ENCODE data around the gene SPATA31C1.
A peak's percentile ranks its signal among the peaks of the same experiment; 100 is the strongest.
"Not testable (repeated sequence)": the region's sequence is repeated elsewhere in the genome, so short reads cannot be mapped to it uniquely, and the experiment has no call there.

Gene SPATA31C1

GRCh38 chr9:87887661-87888480, 29.9 kb upstream of the SPATA31C1 start:
- DNase-seq, result no peak

GRCh38 chr9:87888501-87888900, 29.3 kb upstream of the SPATA31C1 start:
- DNase-seq, result no peak

- DNase-seq, result no peak
Observed at GRCh38 chr9:87889065-87889881, 28.5 kb upstream of the SPATA31C1 start.

GRCh38 chr9:87889882-87890252, 27.9 kb upstream of the SPATA31C1 start:
- DNase-seq, result no peak

- DNase-seq, result no peak
Observed at GRCh38 chr9:87890837-87891236, 26.9 kb upstream of the SPATA31C1 start.

GRCh38 chr9:87891754-87892153, 26.0 kb upstream of the SPATA31C1 start:
- DNase-seq, result no peak

GRCh38 chr9:87892956-87893355, 24.8 kb upstream of the SPATA31C1 start:
- no peak for DNase-seq

GRCh38 chr9:87894998-87895625, 22.6 kb upstream of the SPATA31C1 start:
- no peak for DNase-seq

- no peak for DNase-seq
Observed at GRCh38 chr9:87896891-87897290, 20.9 kb upstream of the SPATA31C1 start.

- DNase-seq, result no peak
Observed at GRCh38 chr9:87898151-87898550, 19.6 kb upstream of the SPATA31C1 start.

- DNase-seq, result not testable (repeated sequence)
Observed at GRCh38 chr9:87902371-87902770, 15.4 kb upstream of the SPATA31C1 start.

- DNase-seq, result peak; percentile 71
Observed at GRCh38 chr9:87909310-87910041, 8.3 kb upstream of the SPATA31C1 start.

- no peak for DNase-seq
Observed at GRCh38 chr9:87910821-87911220, 6.9 kb upstream of the SPATA31C1 start.

GRCh38 chr9:87919013-87919412, 1.3 kb downstream of the SPATA31C1 start:
- peak; percentile 15 for DNase-seq

- DNase-seq, result not testable (repeated sequence)
Observed at GRCh38 chr9:87921561-87921960, 3.8 kb downstream of the SPATA31C1 start.

- DNase-seq, result not testable (repeated sequence)
Observed at GRCh38 chr9:87923012-87923411, 5.2 kb downstream of the SPATA31C1 start.

- DNase-seq, result not testable (repeated sequence)
Observed at GRCh38 chr9:87924851-87925250, 7.1 kb downstream of the SPATA31C1 start.

GRCh38 chr9:87929152-87929551, 11.4 kb downstream of the SPATA31C1 start:
- not testable (repeated sequence) for DNase-seq

GRCh38 chr9:87934444-87934843, 16.7 kb downstream of the SPATA31C1 start:
- not testable (repeated sequence) for DNase-seq

- not testable (repeated sequence) for DNase-seq
Observed at GRCh38 chr9:87937352-87937751, 19.6 kb downstream of the SPATA31C1 start.

- not testable (repeated sequence) for DNase-seq
Observed at GRCh38 chr9:87937918-87938317, 20.2 kb downstream of the SPATA31C1 start.

- not testable (repeated sequence) for DNase-seq
Observed at GRCh38 chr9:87938336-87938735, 20.6 kb downstream of the SPATA31C1 start.

GRCh38 chr9:87939096-87939495, 21.3 kb downstream of the SPATA31C1 start:
- not testable (repeated sequence) for DNase-seq
